K562 (cell line): Measurements from ENCODE around the gene IL13. TPM values are rescaled to one million over a fixed set of nuclear protein-coding genes. Genes with fewer than 3 reads are reported as not detected.
A peak's percentile ranks its signal among the peaks of the same experiment; 100 is the strongest.

Experiments
- CLOCK ChIP-seq: fragments of 250-450 bp; sonication (Bioruptor Pico); IDR thresholded peaks from 2 replicates; pipeline ENCODE4 v1.4.0; 2020; ENCODE audit warnings: mild to moderate bottlenecking, moderate library complexity, borderline replicate concordance
- CREB3 ChIP-seq: fragments of 450-650 bp; conservative IDR thresholded peaks from 2 replicates; pipeline ENCODE4 v1.6.1; 2016; ENCODE audit warnings: missing genetic modification characterization, low read depth, mild to moderate bottlenecking, missing compliant biosample characterization, moderate library complexity
- E2F6 ChIP-seq, 2 experiments: IDR thresholded peaks; 2 replicates each; pipeline ENCODE4 v1.6.1; 2011; ENCODE audit warnings: borderline replicate concordance in 1 of 2, control low read depth in 1 of 2, low read depth in 1 of 2, low read length in 1 of 2, mild to moderate bottlenecking in 1 of 2, mixed read lengths in 1 of 2, moderate library complexity in 1 of 2; ENCODE audit not compliant: insufficient read depth in 1 of 2, insufficient read length in 1 of 2, poor library complexity in 1 of 2, severe bottlenecking in 1 of 2; ENCODE audit errors: extremely low read depth in 1 of 2
- MGA ChIP-seq: fragments of 450-650 bp; IDR thresholded peaks from 2 replicates; pipeline ENCODE4 v1.6.1; 2016; ENCODE audit warnings: mild to moderate bottlenecking, moderate library complexity
- ZNF644 ChIP-seq: fragments of 200-800 bp; sonication (Bioruptor generic); IDR thresholded peaks from 2 replicates; pipeline ENCODE4 v1.6.1; 2016; ENCODE audit warnings: low read depth, missing genetic modification characterization, missing compliant biosample characterization
- polyA plus RNA-seq, 8 experiments: library from polyadenylated mRNA; depleted of rRNA in 4 of 8; stranded (reverse) in 5 of 8; unstranded in 3 of 8; fragments of >200 nt; fragmentation: Nextera tagmentation in 2 of 8; fragmentation: Illumina TruSeq in 1 of 8; extraction: Ambion mirVana in 2 of 8; extraction: Trizol in 1 of 8; gene quantifications; 2 replicates each; pipeline versions ENCODE4 v1.2.1 to v1.2.3, GENCODE V29; 2011 to 2014; ENCODE audit warnings: inconsistent platforms in 1 of 8, missing spikeins in 1 of 8
- total RNA-seq, 7 experiments: library from RNA; depleted of rRNA in 6 of 7; stranded (reverse); fragments of >200 nt in 6 of 7; fragmentation: Illumina TruSeq in 2 of 7; extraction: Trizol in 2 of 7; gene quantifications; 2 replicates each; pipeline versions ENCODE4 v1.2.1 to v1.2.3, GENCODE V29; 2011 to 2021; ENCODE audit warnings: low replicate concordance in 1 of 7

The IL13 gene
- total and polyA plus RNA-seq, 9 of the 15 experiments (the other 6 are each of a cell fraction or from before 2014, with no cell fraction given): not detected

GRCh38 chr5:132673939-132674630 lies 16.1 kb downstream of the IL13 start, which contains the start of gene IL4 (continued):
- TF ChIP-seq CREB3 (no peak), E2F6 (IDR thresholded peaks at IDR 0.05; ENCODE audit: borderline replicate concordance in 1 of 2, extremely low read depth in 1 of 2, insufficient read depth in 1 of 2, insufficient read length in 1 of 2, low read depth in 1 of 2, low read length in 1 of 2, poor library complexity in 1 of 2, severe bottlenecking in 1 of 2) (peak in 1 of 2 experiments; percentile 56), CLOCK (CRISPR knock-in tag) (no peak), ZNF644 (tag) (no peak), MGA (peak; percentile 41)
